B cell (primary cell): ENCODE measurements around the gene SMIM35. TPM values are rescaled to one million over a fixed set of nuclear protein-coding genes. Genes with fewer than 3 reads are reported as not detected.

ENCODE experiments used
- ATAC-seq: fragments of 200-7000 bp; cut with Tn5 transposase; one replicate; pipeline ENCODE4 v1.10.0; 2021; ENCODE audit warnings: low read depth, mild to moderate bottlenecking, moderate number of reproducible peaks, moderate library complexity
- CTCF ChIA-PET: fragments of 350-600 bp; sonication (Branson Sonifier 250); formaldehyde crosslinking; loops from one replicate; lab custom pipeline; 2021; ENCODE audit warnings: antibody characterized with exemption, inconsistent platforms; lab: Charles Lee
- POLR2A ChIA-PET: fragments of 350-600 bp; sonication (Branson Sonifier 250); formaldehyde crosslinking; loops from one replicate; lab custom pipeline; 2021; ENCODE audit warnings: antibody characterized with exemption; lab: Charles Lee
- DNase-seq: peaks from one replicate; pipeline ENCODE4 v3.0.0; 2013
- H2AFZ ChIP-seq: 2 replicates; pipeline ENCODE4 v1.6.1; 2012; ENCODE audit warnings: mild to moderate bottlenecking, low read depth, low read length; ENCODE audit not compliant: insufficient read depth, poor library complexity, severe bottlenecking
- H3K27ac ChIP-seq, 2 donors: 1 replicate in 1 of 2; 2 replicates in 1 of 2; pipeline ENCODE4 v1.5.1; 2012 to 2013; ENCODE audit warnings: low read length in 2 of 2, mild to moderate bottlenecking in 2 of 2, moderate library complexity in 1 of 2
- H3K27me3 ChIP-seq, 4 experiments: fragments of 200-600 bp in 1 of 4; sonication (generic) in 1 of 4; replicated peaks in 1 of 4; 1 replicate in 2 of 4; 2 replicates in 2 of 4; pipeline versions ENCODE4 v1.6.1 to v1.7.0; 2013 to 2016; ENCODE audit warnings: low read length in 3 of 4, mild to moderate bottlenecking in 2 of 4, mixed read lengths in 1 of 4, moderate library complexity in 1 of 4; ENCODE audit not compliant: insufficient read depth in 4 of 4, control insufficient read depth in 3 of 4; ENCODE audit errors: control extremely low read depth in 1 of 4
- H3K36me3 ChIP-seq, 2 experiments: replicated peaks in 1 of 2; 1 replicate in 1 of 2; 2 replicates in 1 of 2; pipeline versions ENCODE4 v1.6.1 to v1.7.1; 2013; ENCODE audit warnings: low read length in 1 of 2; ENCODE audit not compliant: insufficient read depth in 2 of 2, control insufficient read depth in 1 of 2; ENCODE audit errors: control extremely low read depth in 1 of 2, extremely low read depth in 1 of 2
- H3K4me1 ChIP-seq, 2 donors: fragments of 200-600 bp in 1 of 2; sonication (generic) in 1 of 2; 1 replicate in 1 of 2; 2 replicates in 1 of 2; pipeline versions ENCODE4 v1.5.1 to v1.6.1; 2013 to 2017; ENCODE audit warnings: low read length in 2 of 2; ENCODE audit not compliant: control insufficient read depth in 2 of 2, insufficient read depth in 2 of 2
- H3K4me2 ChIP-seq: replicated peaks from 2 replicates; pipeline ENCODE3; 2012; ENCODE audit warnings: mild to moderate bottlenecking, low read depth, low read length; ENCODE audit not compliant: poor library complexity, severe bottlenecking
- H3K4me3 ChIP-seq, 5 experiments: fragments of 200-600 bp in 1 of 5; sonication (generic) in 1 of 5; 1 replicate in 3 of 5; 2 replicates in 2 of 5; pipeline versions ENCODE4 v1.5.1 to v1.7.0; 2011 to 2016; ENCODE audit warnings: low read length in 4 of 5, mild to moderate bottlenecking in 4 of 5, low read depth in 2 of 5, control low read depth in 1 of 5, moderate library complexity in 1 of 5; ENCODE audit not compliant: insufficient read depth in 1 of 5; ENCODE audit errors: control extremely low read depth in 1 of 5, extremely low read depth in 1 of 5
- H3K79me2 ChIP-seq: fragments of 200-600 bp; sonication (generic); one replicate; pipeline ENCODE4 v1.6.0; 2016; ENCODE audit warnings: low read length; ENCODE audit not compliant: control insufficient read depth, insufficient read depth
- H3K9ac ChIP-seq: fragments of 200-600 bp; sonication (generic); 2 replicates; pipeline ENCODE4 v1.6.1; 2017; ENCODE audit warnings: mild to moderate bottlenecking, low read length, moderate library complexity
- H3K9me3 ChIP-seq, 3 donors: one replicate each; pipeline versions ENCODE4 v1.6.1 to v1.7.1; 2013; ENCODE audit warnings: low read length in 2 of 3; ENCODE audit not compliant: control insufficient read depth in 2 of 3, insufficient read depth in 1 of 3; ENCODE audit errors: control extremely low read depth in 1 of 3
- H4K20me1 ChIP-seq: 2 replicates; pipeline ENCODE4 v1.6.0; 2012; ENCODE audit warnings: mild to moderate bottlenecking, low read length; ENCODE audit not compliant: insufficient read depth, control insufficient read depth, poor library complexity, severe bottlenecking
- H3K27ac Mint-ChIP-seq: one replicate; pipeline ENCODE4 v1.8.0; 2021; ENCODE audit warnings: mixed read lengths
- H3K27me3 Mint-ChIP-seq: one replicate; pipeline ENCODE4 v1.8.0; 2021; ENCODE audit warnings: mixed read lengths
- H3K4me1 Mint-ChIP-seq: one replicate; pipeline ENCODE4 v1.8.0; 2021; ENCODE audit warnings: mixed read lengths
- H3K4me3 Mint-ChIP-seq: one replicate; pipeline ENCODE4 v1.8.0; 2021; ENCODE audit warnings: mixed read lengths
- H3K9me3 Mint-ChIP-seq: one replicate; pipeline ENCODE4 v1.8.0; 2022; ENCODE audit warnings: mixed read lengths; ENCODE audit not compliant: insufficient read depth
- EZH2 ChIP-seq: IDR thresholded peaks from 2 replicates; pipeline ENCODE4 v1.6.1; 2012; ENCODE audit warnings: borderline replicate concordance, low read depth, mild to moderate bottlenecking, moderate library complexity, low read length; ENCODE audit not compliant: insufficient read depth, poor library complexity, severe bottlenecking
- whole genome bisulfite sequencing: methylation state at CpG from one replicate; pipeline ENCODE4 v1.1.5; 2013; ENCODE audit warnings: missing lambda C conversion rate; ENCODE audit not compliant: insufficient coverage; 5-methylcytosine and 5-hydroxymethylcytosine counted together
- intact Hi-C: fragments of 100-400 bp; cut with micrococcal nuclease; formaldehyde crosslinking; loops from one replicate; pipeline ENCODE4 v1.10.0; 2022
- polyA plus RNA-seq: library from polyadenylated mRNA; depleted of rRNA; stranded (reverse); fragments of >200 nt; gene quantifications from 2 replicates; pipeline ENCODE4 v1.2.3, GENCODE V29; 2012
- total RNA-seq, 2 donors: library from RNA; stranded (reverse); fragments of 120-200 nt in 1 of 2; gene quantifications; 1 replicate in 1 of 2; 2 replicates in 1 of 2; pipeline versions ENCODE4 v1.2.3 to v1.2.4, GENCODE V29; 2013 to 2022
- TF ChIP-seq, protein P1 (sequence below): fragments of 200-600 bp; IDR thresholded peaks from one replicate; pipeline ENCODE4 v1.8.0; 2022; ENCODE audit warnings: antibody characterized with exemption, mild to moderate bottlenecking

Gene SMIM35
- total and polyA plus RNA-seq, 2 donors (not counting 1 experiment from before 2014, with no cell fraction given) = 1.3 to 4.5 TPM

GRCh38 chr11:118048472-118049370, 38.0 kb downstream of the SMIM35 start:
- Mint-ChIP-seq H3K4me1 (peaks cover 54% of the 10 kb centered on the region), H3K27me3 (no peaks in the 10 kb centered on the region), H3K9me3 (no peaks in the 10 kb centered on the region), H3K4me3 (no peak overlapping the region), H3K27ac (peak overlapping the region; percentile 48)
- Histone ChIP-seq H3K36me3 (no peaks in the 10 kb centered on the region), H3K4me3 (no peak overlapping the region), H4K20me1 (no peaks in the 10 kb centered on the region), H3K27me3 (no peaks in the 10 kb centered on the region), H3K79me2 (no peaks in the 10 kb centered on the region), H3K4me1 (peaks cover 32 to 36% of the 10 kb centered on the region in 2 donors), H2AFZ (no peak overlapping the region), H3K9me3 (no peaks in the 10 kb centered on the region), H3K27ac (no peak overlapping the region), H3K9ac (no peak overlapping the region), H3K4me2 (no peak overlapping the region)
- ChIA-PET POLR2A (interaction anchor here (0.6 to 1.7 kb wide), 7 partner anchors 37 to 81 kb away, joined by 3 to 13 read pairs (median 6); partner anchors contain the start of gene IL10RA), CTCF (interaction anchor here (0.6 to 6.7 kb wide), 11 partner anchors 19 to 1721 kb away, joined by 3 to 133 read pairs (median 4); no protein-coding TSS in a partner anchor)
- WGBS = 91% methylated on average over 4 of the region's 11 CpGs
- DNase-seq = no peak
- ATAC-seq = no peak
- intact Hi-C loops = no loop called here
- TF ChIP-seq EZH2 = no peak
- TF ChIP-seq, protein P1, sequence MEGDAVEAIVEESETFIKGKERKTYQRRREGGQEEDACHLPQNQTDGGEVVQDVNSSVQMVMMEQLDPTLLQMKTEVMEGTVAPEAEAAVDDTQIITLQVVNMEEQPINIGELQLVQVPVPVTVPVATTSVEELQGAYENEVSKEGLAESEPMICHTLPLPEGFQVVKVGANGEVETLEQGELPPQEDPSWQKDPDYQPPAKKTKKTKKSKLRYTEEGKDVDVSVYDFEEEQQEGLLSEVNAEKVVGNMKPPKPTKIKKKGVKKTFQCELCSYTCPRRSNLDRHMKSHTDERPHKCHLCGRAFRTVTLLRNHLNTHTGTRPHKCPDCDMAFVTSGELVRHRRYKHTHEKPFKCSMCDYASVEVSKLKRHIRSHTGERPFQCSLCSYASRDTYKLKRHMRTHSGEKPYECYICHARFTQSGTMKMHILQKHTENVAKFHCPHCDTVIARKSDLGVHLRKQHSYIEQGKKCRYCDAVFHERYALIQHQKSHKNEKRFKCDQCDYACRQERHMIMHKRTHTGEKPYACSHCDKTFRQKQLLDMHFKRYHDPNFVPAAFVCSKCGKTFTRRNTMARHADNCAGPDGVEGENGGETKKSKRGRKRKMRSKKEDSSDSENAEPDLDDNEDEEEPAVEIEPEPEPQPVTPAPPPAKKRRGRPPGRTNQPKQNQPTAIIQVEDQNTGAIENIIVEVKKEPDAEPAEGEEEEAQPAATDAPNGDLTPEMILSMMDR = no peak

GRCh38 chr11:118047749-118048148, 39.0 kb downstream of the SMIM35 start:
- no peaks in the 10 kb centered on the region for H4K20me1 ChIP-seq
- H3K9me3 ChIP-seq = no peaks in the 10 kb centered on the region
- ChIA-PET CTCF (interaction anchor here (0.7 to 6.3 kb wide), 7 partner anchors 36 to 230 kb away, joined by 3 to 79 read pairs (median 5); partner anchors contain the start of gene IL10RA), POLR2A (interaction anchor here (0.6 to 1.4 kb wide), 3 partner anchors 40 to 58 kb away, joined by 3 to 6 read pairs (median 4); no protein-coding TSS in a partner anchor)
- no peak for TF ChIP-seq EZH2
- TF ChIP-seq, protein P1 = no peak
- H3K4me1 ChIP-seq = peaks cover 26 to 29% of the 10 kb centered on the region in 2 donors
- H3K4me1 Mint-ChIP-seq = peaks cover 52% of the 10 kb centered on the region
- H3K36me3 ChIP-seq = no peaks in the 10 kb centered on the region
- H3K27ac Mint-ChIP-seq = no peak overlapping the region
- H3K27me3 ChIP-seq = no peaks in the 10 kb centered on the region
- no peak overlapping the region for H3K4me2 ChIP-seq
- ATAC-seq (no peak), DNase-seq (no peak)
- H3K79me2 ChIP-seq = no peaks in the 10 kb centered on the region
- no peaks in the 10 kb centered on the region for H3K9me3 Mint-ChIP-seq
- intact Hi-C loops = no loop called here
- H3K4me3 Mint-ChIP-seq = no peak overlapping the region
- H3K27me3 Mint-ChIP-seq = no peaks in the 10 kb centered on the region
- no peak overlapping the region for H3K4me3 ChIP-seq
- no peak overlapping the region for H3K9ac ChIP-seq
- 88% methylated on average over 1 of the region's 4 CpGs for WGBS
- no peak overlapping the region for H2AFZ ChIP-seq
- no peak overlapping the region for H3K27ac ChIP-seq
